GM12864 (cell line): ENCODE data around the gene HSPG2.

Source experiments
- DNase-seq: peaks from one replicate; pipeline ENCODE4 v3.0.0-alpha.2; 2011; ENCODE audit warnings: low read depth
- H3K4me3 ChIP-seq: 2 replicates; pipeline ENCODE4 v1.5.1; 2011; ENCODE audit warnings: mild to moderate bottlenecking, low read depth, low read length, control low read depth
- CTCF ChIP-seq: IDR thresholded peaks from 2 replicates; pipeline ENCODE4 v1.5.1; 2011; ENCODE audit warnings: low read depth, mild to moderate bottlenecking, moderate library complexity, low read length, control low read depth, inconsistent platforms; ENCODE audit errors: missing control alignments

Gene HSPG2

GRCh38 chr1:21870611-21871010 is 66.5 kb downstream of the HSPG2 start:
- TF ChIP-seq CTCF, result no peak
- DNase-seq, result no peak
- H3K4me3 ChIP-seq, result no peak overlapping the region

GRCh38 chr1:21869620-21870121 is 67.4 kb downstream of the HSPG2 start:
- DNase-seq, result no peak
- TF ChIP-seq CTCF, result no peak
- no peak overlapping the region for H3K4me3 ChIP-seq

GRCh38 chr1:21868941-21869454 is 68.1 kb downstream of the HSPG2 start:
- TF ChIP-seq CTCF, result no peak
- H3K4me3 ChIP-seq, result no peak overlapping the region
- no peak for DNase-seq

GRCh38 chr1:21868482-21868881 is 68.6 kb downstream of the HSPG2 start:
- TF ChIP-seq CTCF, result no peak
- DNase-seq, result no peak
- H3K4me3 ChIP-seq, result no peak overlapping the region

GRCh38 chr1:21867451-21867996 is 69.6 kb downstream of the HSPG2 start:
- no peak overlapping the region for H3K4me3 ChIP-seq
- no peak for TF ChIP-seq CTCF
- no peak for DNase-seq

GRCh38 chr1:21866707-21867043 is 70.4 kb downstream of the HSPG2 start:
- peak; percentile 20 for TF ChIP-seq CTCF
- DNase-seq, result no peak
- H3K4me3 ChIP-seq, result no peak overlapping the region
